Esophagus muscularis mucosa (tissue), 4 donors: ENCODE results near the gene MAML1.

ENCODE experiments used
- EP300 ChIP-seq: sonication (generic); formaldehyde crosslinking; IDR thresholded peaks from one replicate; pipeline ENCODE4 v1.6.1; 2017; ENCODE audit warnings: antibody characterized with exemption
- POLR2AphosphoS5 ChIP-seq, 2 donors: sonication (generic); formaldehyde crosslinking; IDR thresholded peaks; one replicate each; pipeline ENCODE4 v1.6.1; 2017; ENCODE audit warnings: antibody characterized with exemption in 2 of 2
- TF ChIP-seq, protein P1 (sequence below), 3 experiments: fragments of 200-600 bp in 2 of 3; fragments of 450-650 bp in 1 of 3; sonication (generic) in 2 of 3; IDR thresholded peaks; one replicate each; pipeline ENCODE4 v1.5.1; 2017 to 2019; ENCODE audit warnings: antibody characterized with exemption in 3 of 3, mild to moderate bottlenecking in 2 of 3, moderate library complexity in 1 of 3

DNA sequence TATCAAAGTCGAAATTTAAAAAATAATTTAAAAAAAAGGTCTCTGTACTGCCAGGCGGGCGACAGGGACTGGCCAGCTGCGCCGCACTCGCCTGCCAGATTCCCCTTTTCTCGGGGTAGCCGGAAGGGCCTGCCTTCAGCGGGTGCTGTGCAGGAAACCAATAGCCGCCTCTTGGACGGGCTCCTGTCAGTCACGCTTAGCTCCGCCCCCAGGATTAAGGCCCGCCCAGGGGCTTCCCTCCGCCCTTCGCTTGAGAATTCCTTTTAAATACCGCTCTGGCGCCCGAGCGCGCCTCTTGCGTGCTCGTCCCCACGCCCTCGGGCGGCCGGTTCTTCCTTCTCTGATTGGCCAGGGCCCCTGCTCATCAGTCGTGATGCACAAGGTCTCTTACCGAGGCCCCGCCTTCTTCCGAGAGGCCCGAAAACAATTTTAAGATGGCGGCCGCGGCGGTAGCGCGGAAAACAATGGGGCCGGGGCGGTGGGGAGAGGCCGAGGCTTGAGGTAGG is at the start of gene MAML1:
- TF ChIP-seq, protein P1, sequence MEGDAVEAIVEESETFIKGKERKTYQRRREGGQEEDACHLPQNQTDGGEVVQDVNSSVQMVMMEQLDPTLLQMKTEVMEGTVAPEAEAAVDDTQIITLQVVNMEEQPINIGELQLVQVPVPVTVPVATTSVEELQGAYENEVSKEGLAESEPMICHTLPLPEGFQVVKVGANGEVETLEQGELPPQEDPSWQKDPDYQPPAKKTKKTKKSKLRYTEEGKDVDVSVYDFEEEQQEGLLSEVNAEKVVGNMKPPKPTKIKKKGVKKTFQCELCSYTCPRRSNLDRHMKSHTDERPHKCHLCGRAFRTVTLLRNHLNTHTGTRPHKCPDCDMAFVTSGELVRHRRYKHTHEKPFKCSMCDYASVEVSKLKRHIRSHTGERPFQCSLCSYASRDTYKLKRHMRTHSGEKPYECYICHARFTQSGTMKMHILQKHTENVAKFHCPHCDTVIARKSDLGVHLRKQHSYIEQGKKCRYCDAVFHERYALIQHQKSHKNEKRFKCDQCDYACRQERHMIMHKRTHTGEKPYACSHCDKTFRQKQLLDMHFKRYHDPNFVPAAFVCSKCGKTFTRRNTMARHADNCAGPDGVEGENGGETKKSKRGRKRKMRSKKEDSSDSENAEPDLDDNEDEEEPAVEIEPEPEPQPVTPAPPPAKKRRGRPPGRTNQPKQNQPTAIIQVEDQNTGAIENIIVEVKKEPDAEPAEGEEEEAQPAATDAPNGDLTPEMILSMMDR (IDR thresholded peaks at IDR 0.05): no peak
- no peak for TF ChIP-seq EP300
- peak; percentile 82 to 89 for TF ChIP-seq POLR2AphosphoS5 (IDR thresholded peaks at IDR 0.05)
